AG09309 (cell line): ENCODE data around the gene RGS18.
"Not testable (repeated sequence)": the region's sequence is repeated elsewhere in the genome, so short reads cannot be mapped to it uniquely, and the experiment has no call there.

ENCODE experiments used
- DNase-seq: peaks from one replicate; pipeline ENCODE4 v3.0.0-alpha.2; 2010; ENCODE audit warnings: low read depth
- H3K4me3 ChIP-seq: 2 replicates; pipeline ENCODE4 v1.5.1; 2011; ENCODE audit warnings: mild to moderate bottlenecking, low read depth, low read length, moderate library complexity; ENCODE audit not compliant: control insufficient read depth
- CTCF ChIP-seq: IDR thresholded peaks from 2 replicates; pipeline ENCODE4 v1.5.1; 2011; ENCODE audit warnings: mild to moderate bottlenecking, low read depth, low read length, inconsistent platforms; ENCODE audit not compliant: insufficient read depth, control insufficient read depth; ENCODE audit errors: missing control alignments

Gene RGS18

GRCh38 chr1:192161976-192162375 lies 3.7 kb downstream of the RGS18 start:
- DNase-seq: no peak
- H3K4me3 ChIP-seq: no peak overlapping the region
- no peak for TF ChIP-seq CTCF

- no peak overlapping the region for H3K4me3 ChIP-seq
- no peak for DNase-seq
- TF ChIP-seq CTCF: no peak
Measured at GRCh38 chr1:192162376-192162775, 4.1 kb downstream of the RGS18 start.

GRCh38 chr1:192165002-192165401 lies 6.7 kb downstream of the RGS18 start:
- not testable (repeated sequence) for DNase-seq, H3K4me3 ChIP-seq

GRCh38 chr1:192167011-192167410 lies 8.7 kb downstream of the RGS18 start:
- no peak for DNase-seq
- no peak overlapping the region for H3K4me3 ChIP-seq
- TF ChIP-seq CTCF: no peak

- no peak for DNase-seq
- no peak overlapping the region for H3K4me3 ChIP-seq
- TF ChIP-seq CTCF: no peak
Measured at GRCh38 chr1:192167911-192168700, 9.8 kb downstream of the RGS18 start.

GRCh38 chr1:192168964-192169363 lies 10.7 kb downstream of the RGS18 start:
- DNase-seq: no peak
- no peak overlapping the region for H3K4me3 ChIP-seq
- TF ChIP-seq CTCF: no peak

GRCh38 chr1:192170196-192170984 lies 12.1 kb downstream of the RGS18 start:
- no peak for TF ChIP-seq CTCF
- DNase-seq: no peak
- no peak overlapping the region for H3K4me3 ChIP-seq
